GM18499 (cell line): ENCODE data around the gene AAMP.

Source experiments
- ATAC-seq: cut with Tn5 transposase; IDR thresholded peaks from one replicate; pipeline ENCODE4 v1.9.1; 2021; ENCODE audit warnings: moderate number of reproducible peaks; ENCODE audit not compliant: insufficient read depth, unreplicated experiment

Gene AAMP

GRCh38 chr2:218229851-218230250, 40.1 kb downstream of the AAMP start:
- no peak for ATAC-seq

- ATAC-seq, result peak; percentile 89
Measured at GRCh38 chr2:218229239-218229638, 40.7 kb downstream of the AAMP start.

GRCh38 chr2:218228366-218229090, 41.4 kb downstream of the AAMP start:
- no peak for ATAC-seq

GRCh38 chr2:218226903-218227302, 43.0 kb downstream of the AAMP start:
- no peak for ATAC-seq

GRCh38 chr2:218224186-218224585, 45.8 kb downstream of the AAMP start:
- ATAC-seq, result no peak

- ATAC-seq, result no peak
Measured at GRCh38 chr2:218223046-218223445, 46.9 kb downstream of the AAMP start.

GRCh38 chr2:218221000-218221399, 48.9 kb downstream of the AAMP start:
- no peak for ATAC-seq

- ATAC-seq, result no peak
Measured at GRCh38 chr2:218219934-218220333, 50.0 kb downstream of the AAMP start.

GRCh38 chr2:218218268-218219185, 51.4 kb downstream of the AAMP start:
- ATAC-seq, result peak; percentile 36

GRCh38 chr2:218217360-218218267, 52.3 kb downstream of the AAMP start:
- no peak for ATAC-seq

GRCh38 chr2:218216674-218217359, 53.1 kb downstream of the AAMP start, which contains the start of gene ARPC2:
Gene ARPC2, plus strand, starts transcription at chr2:218217189. Its CDS starts 282 bp downstream, at chr2:218217471.
- no peak for ATAC-seq

- ATAC-seq, result no peak
Measured at GRCh38 chr2:218216336-218216673, 53.6 kb downstream of the AAMP start.
